Upper lobe of left lung (tissue), 4 donors: Measurements from ENCODE around the gene FBXW11.

ENCODE experiments used
- EP300 ChIP-seq, 4 donors: sonication (generic); formaldehyde crosslinking; IDR thresholded peaks; one replicate each; pipeline ENCODE4 v1.5.1; 2017; ENCODE audit warnings: antibody characterized with exemption in 4 of 4, control low read depth in 2 of 4
- POLR2A ChIP-seq, 4 donors: fragments of 450-650 bp; IDR thresholded peaks; one replicate each; pipeline ENCODE4 v1.5.1; 2016 to 2017; ENCODE audit warnings: antibody characterized with exemption in 4 of 4, mild to moderate bottlenecking in 2 of 4
- POLR2AphosphoS5 ChIP-seq, 2 donors: sonication (generic); formaldehyde crosslinking; IDR thresholded peaks; one replicate each; pipeline ENCODE4 v1.5.1; 2017; ENCODE audit warnings: antibody characterized with exemption in 2 of 2
- TF ChIP-seq, protein P1 (sequence below), 6 experiments: fragments of 450-650 bp in 4 of 6; fragments of 200-600 bp in 2 of 6; sonication (generic) in 2 of 6; IDR thresholded peaks; one replicate each; pipeline ENCODE4 v1.5.1; 2016 to 2019; ENCODE audit warnings: antibody characterized with exemption in 6 of 6

DNA sequence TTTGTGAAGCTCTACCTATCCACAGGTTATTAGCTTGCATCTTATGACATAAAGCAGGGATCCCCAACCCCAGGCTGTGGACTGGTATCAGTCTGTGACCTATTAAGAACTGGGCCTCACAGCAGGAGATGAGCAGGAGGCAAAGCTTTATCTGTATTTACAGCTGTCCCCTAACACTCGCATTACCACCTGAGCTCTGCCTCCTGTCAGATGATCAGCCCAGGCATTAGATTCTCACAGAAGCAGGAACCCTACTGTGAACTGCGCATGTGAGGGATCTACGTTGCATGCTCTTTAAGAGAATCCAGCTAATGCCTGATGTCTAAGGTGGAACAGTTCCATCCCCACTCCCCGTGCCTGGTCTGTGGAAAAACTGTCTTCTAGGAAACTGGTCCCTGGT, 19.7 kb downstream of the FBXW11 start:
- no peak for TF ChIP-seq POLR2AphosphoS5 (IDR thresholded peaks at IDR 0.05)
- no peak for TF ChIP-seq POLR2A (IDR thresholded peaks at IDR 0.05)
- TF ChIP-seq, protein P1, sequence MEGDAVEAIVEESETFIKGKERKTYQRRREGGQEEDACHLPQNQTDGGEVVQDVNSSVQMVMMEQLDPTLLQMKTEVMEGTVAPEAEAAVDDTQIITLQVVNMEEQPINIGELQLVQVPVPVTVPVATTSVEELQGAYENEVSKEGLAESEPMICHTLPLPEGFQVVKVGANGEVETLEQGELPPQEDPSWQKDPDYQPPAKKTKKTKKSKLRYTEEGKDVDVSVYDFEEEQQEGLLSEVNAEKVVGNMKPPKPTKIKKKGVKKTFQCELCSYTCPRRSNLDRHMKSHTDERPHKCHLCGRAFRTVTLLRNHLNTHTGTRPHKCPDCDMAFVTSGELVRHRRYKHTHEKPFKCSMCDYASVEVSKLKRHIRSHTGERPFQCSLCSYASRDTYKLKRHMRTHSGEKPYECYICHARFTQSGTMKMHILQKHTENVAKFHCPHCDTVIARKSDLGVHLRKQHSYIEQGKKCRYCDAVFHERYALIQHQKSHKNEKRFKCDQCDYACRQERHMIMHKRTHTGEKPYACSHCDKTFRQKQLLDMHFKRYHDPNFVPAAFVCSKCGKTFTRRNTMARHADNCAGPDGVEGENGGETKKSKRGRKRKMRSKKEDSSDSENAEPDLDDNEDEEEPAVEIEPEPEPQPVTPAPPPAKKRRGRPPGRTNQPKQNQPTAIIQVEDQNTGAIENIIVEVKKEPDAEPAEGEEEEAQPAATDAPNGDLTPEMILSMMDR (IDR thresholded peaks at IDR 0.05) = no peak
- no peak for TF ChIP-seq EP300 (IDR thresholded peaks at IDR 0.05)
